ENCODE data around the gene SLC2A6.

Gene SLC2A6

GRCh38 chr9:133515240-133515610 is 36.3 kb upstream of the SLC2A6 start:
- DNase-seq, result no peak

GRCh38 chr9:133514460-133515239 is 35.8 kb upstream of the SLC2A6 start:
- DNase-seq, result no peak

- no peak for DNase-seq
Observed at GRCh38 chr9:133513214-133514100, 34.6 kb upstream of the SLC2A6 start.

DNA sequence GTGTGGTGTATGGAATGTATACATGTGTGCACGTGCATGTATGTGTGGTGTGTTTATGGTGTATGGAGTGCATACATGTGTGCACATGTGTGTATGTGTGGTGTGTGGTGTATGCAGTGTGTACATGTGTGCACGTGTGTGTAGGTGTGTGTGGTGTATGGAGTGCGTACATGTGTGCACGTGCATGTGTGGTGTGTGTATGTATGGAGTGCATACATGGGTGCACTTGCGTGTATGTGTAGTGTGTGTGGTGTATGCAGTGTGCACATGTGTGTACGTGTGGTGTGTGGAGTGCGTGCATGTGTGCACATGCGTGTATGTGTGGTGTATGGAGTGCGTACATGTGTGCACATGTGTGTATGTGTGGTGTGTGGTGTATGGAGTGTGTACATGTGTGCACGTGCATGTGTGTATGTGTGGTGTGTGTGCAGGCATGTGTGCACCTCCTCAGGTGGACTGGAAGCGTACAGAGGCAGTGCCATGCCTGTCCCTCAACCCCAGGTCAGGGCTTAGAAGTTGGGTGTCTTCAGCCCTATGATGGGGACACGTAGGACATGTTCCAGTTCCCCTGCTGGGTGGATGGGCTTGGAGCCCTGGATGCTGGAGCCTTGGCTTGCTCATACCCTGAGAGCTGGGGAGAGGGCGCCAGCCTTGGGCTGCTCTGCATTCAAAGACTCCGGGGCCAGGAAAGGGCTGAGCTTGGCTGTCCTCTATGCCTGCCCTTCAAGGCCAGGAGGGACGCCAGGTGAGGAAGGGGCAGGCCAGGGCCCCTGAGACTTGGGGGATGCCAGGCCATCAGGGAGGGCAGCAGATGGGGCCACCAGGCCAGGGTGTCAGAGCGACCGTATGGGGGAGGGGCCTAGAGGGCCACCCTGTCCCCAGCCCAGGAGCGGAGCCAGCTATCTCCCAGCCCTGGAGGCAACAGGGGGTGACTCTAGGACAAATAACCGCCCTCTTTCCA is 33.6 kb upstream of the SLC2A6 start:
- no peak for DNase-seq

- no peak for DNase-seq
Observed at GRCh38 chr9:133511607-133512006, 32.7 kb upstream of the SLC2A6 start.

GRCh38 chr9:133510926-133511505 is 32.1 kb upstream of the SLC2A6 start:
- DNase-seq, result no peak

GRCh38 chr9:133509179-133510083 is 30.5 kb upstream of the SLC2A6 start:
- DNase-seq, result peak; percentile 96

GRCh38 chr9:133508046-133508445 is 29.1 kb upstream of the SLC2A6 start:
- DNase-seq, result no peak

DNA sequence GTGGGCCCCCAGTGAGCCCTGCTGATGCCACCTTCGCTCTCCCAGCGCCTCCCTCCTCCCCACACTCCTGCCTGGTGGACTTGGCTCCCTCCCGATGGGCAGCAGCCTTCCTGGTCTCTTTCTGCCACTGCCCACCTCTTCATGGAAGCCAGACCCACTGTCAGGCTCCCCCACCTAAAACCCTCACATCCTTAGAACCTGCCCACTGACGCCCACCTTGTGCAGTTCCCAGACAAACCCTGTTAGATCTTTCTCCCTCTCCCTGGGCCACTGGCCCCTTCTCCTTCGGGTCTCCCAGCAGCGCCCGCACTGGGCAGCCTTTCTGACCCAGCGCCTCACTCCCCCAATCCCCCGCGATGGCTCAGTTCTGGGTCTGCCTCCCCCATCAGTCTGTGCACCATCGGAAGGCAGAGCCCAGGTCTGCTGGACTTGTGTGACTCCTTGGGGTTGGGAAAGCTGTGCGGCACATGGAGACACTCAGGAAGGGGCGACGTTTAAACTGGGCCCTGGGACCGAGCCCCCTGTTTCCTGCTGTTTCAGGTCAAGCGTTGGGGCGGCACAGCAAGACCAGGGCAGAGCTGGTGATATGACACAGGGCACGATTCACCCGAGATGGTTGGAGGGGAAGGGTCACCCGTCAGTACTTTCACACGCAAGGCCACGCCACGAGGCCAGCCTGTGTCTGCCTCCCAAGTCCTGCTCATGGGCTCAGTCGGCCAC is 28.5 kb upstream of the SLC2A6 start:
- no peak for DNase-seq

GRCh38 chr9:133506653-133507038 is 27.7 kb upstream of the SLC2A6 start:
- DNase-seq, result no peak

DNA sequence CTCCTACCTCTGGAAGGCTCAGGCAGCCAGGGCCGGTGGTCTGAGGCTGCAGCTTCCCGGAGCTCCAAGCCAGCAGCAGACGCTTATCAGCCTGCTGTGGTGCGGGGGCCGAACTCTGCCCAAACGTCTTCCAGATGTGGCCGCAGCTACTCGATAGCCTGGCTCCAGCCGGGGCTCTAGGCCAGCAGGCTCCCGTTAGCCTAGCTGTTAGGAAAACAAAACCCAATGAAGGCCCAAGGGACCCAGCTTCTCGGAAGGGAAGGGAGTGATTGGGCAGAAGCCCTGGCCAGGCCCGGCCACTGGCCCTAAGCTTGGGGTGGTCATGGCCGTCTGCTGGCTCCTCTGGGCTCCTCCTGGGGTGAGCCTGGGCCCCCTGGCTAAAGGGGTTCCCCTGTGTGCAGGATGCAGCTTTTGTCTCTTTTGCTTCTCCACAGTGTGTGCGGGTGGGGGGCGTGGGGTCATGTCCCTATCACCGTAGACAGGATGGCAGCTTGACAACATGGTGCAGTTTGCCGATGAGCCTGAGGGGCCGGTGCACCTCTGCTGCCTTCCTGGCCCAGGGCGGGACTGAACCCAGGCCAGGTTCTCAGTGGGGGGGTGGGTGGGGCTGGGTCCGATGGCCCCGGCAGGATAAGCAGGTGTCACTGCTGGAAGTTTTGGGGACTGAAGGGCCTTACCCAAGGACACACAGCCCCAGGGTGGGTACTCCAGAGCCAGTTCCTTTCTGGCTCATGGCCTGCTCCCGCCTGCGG is 27.2 kb upstream of the SLC2A6 start:
- DNase-seq, result no peak

GRCh38 chr9:133505186-133505830 is 26.4 kb upstream of the SLC2A6 start:
- no peak for DNase-seq

GRCh38 chr9:133502112-133502511 is 23.2 kb upstream of the SLC2A6 start:
- DNase-seq, result no peak

DNA sequence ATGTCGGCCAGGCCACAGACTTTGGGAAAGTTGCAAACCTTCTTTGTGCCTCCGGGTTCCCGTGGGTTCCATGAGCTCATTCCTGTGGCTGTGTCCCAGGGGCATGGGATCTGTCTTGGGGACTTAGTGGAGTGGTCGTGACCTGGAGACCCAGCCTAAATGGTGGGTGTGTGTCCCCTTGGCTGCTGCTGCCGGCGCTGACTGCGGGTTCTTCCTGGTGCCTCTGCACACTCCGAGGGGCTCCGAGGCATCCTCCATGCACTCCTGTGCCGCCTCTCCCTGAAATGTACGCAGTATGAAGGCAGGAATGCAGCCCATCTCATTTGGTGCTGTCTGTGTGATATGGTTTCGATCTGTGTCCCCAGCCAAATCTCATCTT is 21.0 kb upstream of the SLC2A6 start:
- no peak for DNase-seq

DNA sequence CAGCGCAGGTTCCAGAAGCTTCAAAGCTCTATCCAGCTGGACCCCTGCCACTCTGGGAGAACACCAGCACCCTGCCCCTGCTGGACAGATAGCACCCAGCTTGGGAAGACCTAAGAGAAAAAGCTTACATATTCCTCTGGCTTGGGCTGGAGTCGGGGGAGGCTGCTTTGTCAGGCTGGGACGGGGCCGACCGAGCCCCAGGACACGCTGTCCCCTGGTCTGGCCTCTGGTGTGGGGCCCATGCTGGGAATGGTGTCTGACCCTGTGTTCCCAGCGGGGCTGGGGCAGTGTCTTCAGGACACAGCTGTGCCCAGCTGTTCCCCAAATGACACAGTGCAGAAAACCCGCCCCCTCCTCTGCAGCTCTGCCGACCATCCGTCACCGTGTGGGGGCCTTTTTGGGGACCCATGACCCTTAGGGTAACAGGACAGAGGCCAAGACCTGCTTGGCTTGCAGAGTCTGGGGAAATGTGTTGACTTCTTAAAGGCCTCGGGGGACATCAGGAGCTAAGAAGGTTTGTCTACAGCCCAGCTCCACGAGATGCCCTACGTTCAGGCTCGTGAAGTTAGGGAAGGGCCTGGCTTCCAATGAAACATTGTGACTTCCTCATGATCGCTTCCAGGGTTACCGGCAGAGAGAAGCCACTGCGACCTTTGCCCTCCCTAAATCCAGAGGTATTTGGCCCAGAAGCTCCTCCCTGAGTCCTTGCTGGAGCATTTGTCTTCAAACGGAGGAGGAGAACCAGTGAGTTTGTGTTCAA is 20.4 kb upstream of the SLC2A6 start:
- DNase-seq, result no peak

GRCh38 chr9:133496861-133497842 is 18.3 kb upstream of the SLC2A6 start:
- DNase-seq, result no peak

Measured in NCI-H1417 treated with DMSO at 0.1 percent for 48 hours (cell line).